ENCODE measurements around the gene TBPL2. TPM values are rescaled to one million over a fixed set of nuclear protein-coding genes. Genes with fewer than 3 reads are reported as not detected.
"Not testable (repeated sequence)": the region's sequence is repeated elsewhere in the genome, so short reads cannot be mapped to it uniquely, and the experiment has no call there.

TBPL2 gene
- total RNA-seq, 4 donors from 2014 or later, result not detected

DNA sequence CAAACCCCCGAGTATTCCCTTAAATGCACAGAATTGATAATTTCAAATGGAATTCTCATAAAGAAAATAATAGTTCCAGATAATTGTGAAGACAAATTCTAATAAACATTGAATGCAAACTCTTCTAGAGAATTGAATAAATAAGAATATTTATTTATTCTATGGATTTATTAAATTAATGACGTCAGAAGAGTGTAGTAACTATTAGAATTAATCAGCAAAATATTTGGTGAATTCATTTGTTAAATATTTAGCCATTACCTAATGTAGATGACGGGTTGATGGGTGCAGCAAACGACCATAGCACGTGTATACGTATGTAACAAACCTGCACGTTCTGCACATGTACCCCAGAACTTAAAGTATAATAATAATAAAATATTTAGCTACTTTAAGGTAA lies 33.4 kb upstream of the TBPL2 start:
- TF ChIP-seq CTCF (IDR thresholded peaks at IDR 0.05 in 4 of 5, conservative IDR thresholded peaks at IDR 0.05 in 1 of 5) (no peak), POLR2A (IDR thresholded peaks at IDR 0.05) (no peak)
- Histone ChIP-seq H3K27me3 (no peaks in the 10 kb centered on the region), H3K9me3 (no peaks in the 10 kb centered on the region), H3K4me1 (no peaks in the 10 kb centered on the region), H3K4me3 (no peak overlapping the region), H3K36me3 (no peaks in the 10 kb centered on the region), H3K27ac (no peak overlapping the region)
- in situ Hi-C loops (cut with MboI; ENCODE audit: low sequenced_read_pairs in 4 of 4), result no loop called here
- ATAC-seq (no peak), DNase-seq (no peak)
- intact Hi-C loops (cut with DNase I; ENCODE audit: low total_unique reads), result no loop called here

GRCh38 chr14:55470025-55470424 lies 29.6 kb upstream of the TBPL2 start:
- intact Hi-C loops (cut with DNase I; ENCODE audit: low total_unique reads) (no loop called here), in situ Hi-C loops (cut with MboI; ENCODE audit: low sequenced_read_pairs in 4 of 4) (no loop called here)
- ATAC-seq (no peak), DNase-seq (no peak)
- Histone ChIP-seq H3K36me3 (no peaks in the 10 kb centered on the region), H3K4me1 (no peaks in the 10 kb centered on the region), H3K9me3 (no peaks in the 10 kb centered on the region), H3K4me3 (no peak overlapping the region), H3K27me3 (no peaks in the 10 kb centered on the region), H3K27ac (no peak overlapping the region)
- no peak for TF ChIP-seq CTCF (IDR thresholded peaks at IDR 0.05 in 4 of 5, conservative IDR thresholded peaks at IDR 0.05 in 1 of 5)
- TF ChIP-seq POLR2A (IDR thresholded peaks at IDR 0.05), result no peak

DNA sequence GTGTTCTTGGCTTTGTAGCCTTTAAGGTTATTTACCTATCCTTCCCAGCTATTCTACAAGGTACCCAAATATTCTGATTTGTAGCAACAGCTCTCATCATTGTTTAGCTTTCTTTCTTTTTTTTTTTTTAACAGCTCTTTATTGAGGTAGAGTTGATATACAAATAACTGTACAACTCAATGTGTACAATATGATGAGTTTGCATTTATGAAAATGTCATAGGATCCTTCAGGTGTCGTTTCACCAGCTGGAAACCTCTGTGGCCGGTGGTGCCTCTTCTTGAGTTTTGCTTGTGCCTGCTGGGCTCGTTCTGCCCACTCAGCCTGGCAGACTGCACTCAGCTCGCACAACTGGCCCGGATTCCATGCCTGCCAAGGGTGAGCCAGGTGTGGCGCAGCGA lies 26.9 kb upstream of the TBPL2 start:
- H3K4me1 ChIP-seq, result no peaks in the 10 kb centered on the region
- no peak overlapping the region for H3K4me3 ChIP-seq
- no peaks in the 10 kb centered on the region for H3K27me3 ChIP-seq
- in situ Hi-C loops (cut with MboI; ENCODE audit: low sequenced_read_pairs in 4 of 4), result no loop called here
- no peak for DNase-seq
- H3K9me3 ChIP-seq, result no peaks in the 10 kb centered on the region
- no peak for ATAC-seq
- H3K36me3 ChIP-seq, result no peaks in the 10 kb centered on the region
- no peak overlapping the region for H3K27ac ChIP-seq
- intact Hi-C loops (cut with DNase I; ENCODE audit: low total_unique reads), result no loop called here
- no peak for TF ChIP-seq CTCF (IDR thresholded peaks at IDR 0.05 in 4 of 5, conservative IDR thresholded peaks at IDR 0.05 in 1 of 5)
- no peak for TF ChIP-seq POLR2A (IDR thresholded peaks at IDR 0.05)

- no peak overlapping the region for H3K4me3 ChIP-seq
- intact Hi-C loops (cut with DNase I; ENCODE audit: low total_unique reads), result no loop called here
- peaks cover 0 to 3% of the 10 kb centered on the region in 2 donors for H3K4me1 ChIP-seq
- TF ChIP-seq CTCF (IDR thresholded peaks at IDR 0.05 in 4 of 5, conservative IDR thresholded peaks at IDR 0.05 in 1 of 5) (no peak), POLR2A (IDR thresholded peaks at IDR 0.05) (no peak)
- H3K9me3 ChIP-seq, result no peaks in the 10 kb centered on the region
- H3K27me3 ChIP-seq, result no peaks in the 10 kb centered on the region
- DNase-seq, result no peak
- H3K36me3 ChIP-seq, result no peaks in the 10 kb centered on the region
- no peak for ATAC-seq
- no peak overlapping the region for H3K27ac ChIP-seq
- in situ Hi-C loops (cut with MboI; ENCODE audit: low sequenced_read_pairs in 4 of 4), result no loop called here
These were observed 18.5 kb upstream of the TBPL2 start for GRCh38 chr14:55458800-55459515.

DNA sequence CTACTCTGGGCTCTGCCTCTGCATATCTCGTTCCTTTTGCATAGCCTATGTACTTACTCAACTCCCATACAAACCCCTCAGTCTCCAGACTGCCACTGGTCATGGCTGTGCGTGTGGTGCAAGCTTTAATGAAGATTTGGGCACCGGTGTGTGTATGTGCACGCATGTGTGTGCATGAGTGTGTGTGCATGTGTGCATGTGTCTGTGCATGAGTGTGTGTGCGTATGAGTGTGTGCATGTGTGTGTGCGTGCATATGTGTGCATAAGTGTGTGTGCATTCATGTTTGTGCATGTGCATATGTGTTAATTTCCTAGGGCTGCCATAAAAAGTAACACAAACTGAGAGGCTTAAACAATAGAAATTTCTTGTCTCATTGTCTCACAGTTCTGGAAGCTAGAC lies 17.1 kb upstream of the TBPL2 start:
- in situ Hi-C loops (cut with MboI; ENCODE audit: low sequenced_read_pairs in 4 of 4), result no loop called here
- DNase-seq (no peak), ATAC-seq (no peak)
- no peak for TF ChIP-seq POLR2A (IDR thresholded peaks at IDR 0.05)
- no peak for TF ChIP-seq CTCF (IDR thresholded peaks at IDR 0.05 in 4 of 5, conservative IDR thresholded peaks at IDR 0.05 in 1 of 5)
- peaks cover 0 to 3% of the 10 kb centered on the region in 2 donors for H3K4me1 ChIP-seq
- no peaks in the 10 kb centered on the region for H3K9me3 ChIP-seq
- intact Hi-C loops (cut with DNase I; ENCODE audit: low total_unique reads), result no loop called here
- no peaks in the 10 kb centered on the region for H3K36me3 ChIP-seq
- H3K27me3 ChIP-seq, result no peaks in the 10 kb centered on the region
- H3K4me3 ChIP-seq, result no peak overlapping the region
- H3K27ac ChIP-seq, result no peak overlapping the region

DNA sequence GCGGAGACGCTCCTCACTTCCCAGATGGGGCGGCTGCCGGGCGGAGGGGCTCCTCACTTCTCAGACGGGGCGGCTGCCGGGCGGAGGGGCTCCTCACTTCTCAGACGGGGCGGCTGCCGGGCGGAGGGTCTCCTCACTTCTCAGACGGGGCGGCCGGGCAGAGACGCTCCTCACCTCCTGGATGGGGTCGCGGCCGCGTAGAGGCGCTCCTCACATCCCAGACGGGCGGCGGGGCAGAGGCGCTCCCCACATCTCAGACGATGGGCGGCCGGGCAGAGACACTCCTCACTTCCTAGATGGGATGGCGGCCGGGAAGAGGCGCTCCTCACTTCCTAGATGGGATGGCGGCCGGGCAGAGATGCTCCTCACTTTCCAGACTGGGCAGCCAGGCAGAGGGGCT lies 16.0 kb upstream of the TBPL2 start:
- ATAC-seq; H3K27ac ChIP-seq; in situ Hi-C loops (cut with MboI; ENCODE audit: low sequenced_read_pairs in 4 of 4); H3K27me3 ChIP-seq; DNase-seq; H3K4me1 ChIP-seq; H3K36me3 ChIP-seq; intact Hi-C loops (cut with DNase I; ENCODE audit: low total_unique reads); H3K9me3 ChIP-seq; H3K4me3 ChIP-seq: not testable (repeated sequence)
